ENCODE results near the gene IP6K3. TPM values are rescaled to one million over a fixed set of nuclear protein-coding genes. Genes with fewer than 3 reads are reported as not detected.

The IP6K3 gene
- total and polyA plus RNA-seq, 3 experiments from 2014 or later, result not detected

DNA sequence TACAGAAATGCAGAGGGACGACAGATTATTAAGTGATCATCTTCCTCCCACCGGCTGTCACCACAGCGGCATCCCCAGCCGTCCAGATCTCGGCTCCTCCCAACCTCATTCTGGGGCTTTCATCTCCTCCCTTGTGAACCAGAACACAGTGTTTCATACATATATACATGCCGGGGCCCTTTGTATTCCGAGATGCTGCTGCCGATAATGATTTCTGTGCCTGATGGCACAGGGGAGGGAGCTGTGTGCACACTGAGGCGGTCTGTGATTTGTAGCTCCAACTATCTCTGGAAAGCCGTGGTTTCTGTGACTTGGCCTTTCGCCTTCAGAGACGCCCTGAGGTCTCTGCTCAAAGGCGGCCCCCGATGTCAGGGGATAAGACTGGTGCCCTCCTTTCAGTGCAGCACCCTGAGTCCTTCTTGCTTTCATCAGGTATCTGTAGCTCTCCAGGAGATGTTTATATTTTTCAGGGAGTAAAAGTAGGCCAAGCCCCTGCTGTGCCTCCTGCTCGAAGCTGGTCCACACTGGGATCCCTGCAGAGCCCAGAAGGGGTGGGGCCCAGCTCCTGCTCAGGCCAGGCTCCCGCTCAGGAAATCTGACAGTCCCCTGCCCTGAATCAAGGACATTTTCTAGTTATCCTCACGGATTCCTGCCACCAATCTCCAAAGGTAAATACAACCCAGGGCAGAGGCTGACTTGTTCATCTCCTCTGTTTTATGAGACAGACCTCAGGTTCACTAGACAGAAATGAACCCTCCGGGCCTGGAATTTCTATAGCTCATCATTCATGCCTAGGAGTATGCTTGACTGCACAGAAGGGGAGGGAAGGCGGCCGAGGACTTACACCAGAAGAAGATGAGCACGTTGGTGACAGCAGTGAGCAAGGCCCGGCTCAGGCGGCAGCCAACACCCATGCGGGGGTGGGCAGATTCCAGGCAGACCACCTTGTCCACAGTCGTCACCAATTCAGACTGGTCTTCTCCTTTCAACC is 31.0 kb upstream of the IP6K3 start:
- peaks cover 9 to 95% (median 17%) of the 10 kb centered on the region in 3 donors for H3K36me3 Mint-ChIP-seq
- CTCF ChIA-PET, result interaction anchor here (0.8 to 3.7 kb wide), 3 partner anchors 8 to 249 kb away, joined by 3 to 13 read pairs (median 4); no protein-coding TSS in a partner anchor

DNA sequence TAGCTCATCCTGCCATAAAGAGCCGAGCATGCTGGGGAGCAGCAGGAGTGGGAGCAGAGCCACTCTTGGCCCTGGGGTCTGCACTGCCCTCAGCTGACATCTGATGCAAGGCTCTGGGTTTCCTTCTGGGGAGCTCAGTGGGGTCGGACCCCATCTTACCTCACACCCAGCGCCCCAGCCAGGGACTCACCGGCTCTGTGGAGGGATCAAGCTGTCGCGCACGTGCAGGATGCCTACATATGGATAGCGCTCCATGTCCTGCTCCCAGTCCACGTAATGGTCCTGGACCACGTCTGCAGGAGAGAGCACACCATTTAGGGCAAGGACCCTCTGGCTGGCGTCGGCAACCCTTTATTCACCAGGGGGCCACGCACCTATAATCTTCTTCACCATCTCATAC is 30.1 kb upstream of the IP6K3 start:
- Mint-ChIP-seq H3K27me3 (no peaks in the 10 kb centered on the region), H3K9me3 (no peaks in the 10 kb centered on the region), H3K4me3 (no peak overlapping the region), H3K36me3 (peaks cover 4 to 95% (median 13%) of the 10 kb centered on the region in 3 donors), H3K27ac (peak overlapping the region in 1 of 8 donors; percentile 79), H3K4me1 (peaks cover 11 to 17% (median 12%) of the 10 kb centered on the region in 3 donors)
- Histone ChIP-seq H3K27me3 (ENCODE audit: insufficient read depth, low read length, poor library complexity, severe bottlenecking) (no peaks in the 10 kb centered on the region), H3K4me3 (ENCODE audit: low read length) (no peak overlapping the region), H3K4me1 (ENCODE audit: insufficient read depth, low read length) (peaks cover 4% of the 10 kb centered on the region), H3K9me3 (ENCODE audit: low read length) (no peaks in the 10 kb centered on the region), H3K36me3 (ENCODE audit: insufficient read depth, low read length) (peaks cover 76% of the 10 kb centered on the region), H3K27ac (ENCODE audit: low read depth, low read length) (no peak overlapping the region)
- DNase-seq, result no peak
- CTCF ChIA-PET, result interaction anchor here (0.7 to 1.4 kb wide), 2 partner anchors 32 to 251 kb away, joined by 3 to 4 read pairs; no protein-coding TSS in a partner anchor
- POLR2A ChIA-PET, result no interaction called here

More for the DNA sequence above, 31.0 kb upstream of the IP6K3 start:
- no peaks in the 10 kb centered on the region for H3K9me3 ChIP-seq (ENCODE audit: low read length)
- H3K27ac ChIP-seq (ENCODE audit: low read depth, low read length), result no peak overlapping the region
- H3K4me3 Mint-ChIP-seq, result no peak overlapping the region
- no peaks in the 10 kb centered on the region for H3K27me3 Mint-ChIP-seq
- no peaks in the 10 kb centered on the region for H3K4me1 ChIP-seq (ENCODE audit: insufficient read depth, low read length)
- peaks cover 75% of the 10 kb centered on the region for H3K36me3 ChIP-seq (ENCODE audit: insufficient read depth, low read length)
- DNase-seq, result no peak
- peak overlapping the region in 2 of 8 donors; percentile 27 to 79 for H3K27ac Mint-ChIP-seq
- H3K27me3 ChIP-seq (ENCODE audit: insufficient read depth, low read length, poor library complexity, severe bottlenecking), result no peaks in the 10 kb centered on the region
- peaks cover 11 to 17% (median 13%) of the 10 kb centered on the region in 3 donors for H3K4me1 Mint-ChIP-seq
- no peaks in the 10 kb centered on the region for H3K9me3 Mint-ChIP-seq
- no peak overlapping the region for H3K4me3 ChIP-seq (ENCODE audit: low read length)
- POLR2A ChIA-PET, result no interaction called here

DNA sequence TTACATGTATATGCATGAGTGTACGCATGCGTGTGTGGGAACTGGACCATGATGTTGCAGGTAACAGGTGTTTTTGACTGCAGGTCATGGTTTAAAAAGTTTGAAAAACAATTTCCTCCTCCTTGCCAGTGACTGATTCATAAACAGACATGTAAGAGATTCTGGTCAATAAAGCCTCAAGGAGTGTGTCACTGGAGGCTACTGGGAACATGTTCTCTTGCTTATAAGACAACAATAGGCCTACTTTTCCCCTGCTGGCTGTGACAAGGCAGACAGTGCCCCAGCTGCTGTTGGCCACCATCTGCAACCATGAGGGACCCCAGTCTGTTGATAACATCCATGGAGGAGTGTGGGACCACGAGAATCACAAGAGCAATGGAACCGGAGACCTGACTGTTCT is 29.5 kb upstream of the IP6K3 start:
- peaks cover 75% of the 10 kb centered on the region for H3K36me3 ChIP-seq (ENCODE audit: insufficient read depth, low read length)
- ChIA-PET POLR2A (no interaction called here), CTCF (interaction anchor here (0.7 to 1.4 kb wide), 2 partner anchors 32 to 251 kb away, joined by 3 to 4 read pairs; no protein-coding TSS in a partner anchor)
- Mint-ChIP-seq H3K9me3 (no peaks in the 10 kb centered on the region), H3K4me1 (peaks cover 13 to 18% (median 17%) of the 10 kb centered on the region in 3 donors), H3K36me3 (peaks cover 4 to 90% (median 13%) of the 10 kb centered on the region in 3 donors), H3K27ac (no peak overlapping the region), H3K27me3 (no peaks in the 10 kb centered on the region), H3K4me3 (no peak overlapping the region)
- DNase-seq, result no peak
- no peak overlapping the region for H3K4me3 ChIP-seq (ENCODE audit: low read length)
- H3K27me3 ChIP-seq (ENCODE audit: insufficient read depth, low read length, poor library complexity, severe bottlenecking), result no peaks in the 10 kb centered on the region
- peaks cover 6% of the 10 kb centered on the region for H3K4me1 ChIP-seq (ENCODE audit: insufficient read depth, low read length)
- H3K9me3 ChIP-seq (ENCODE audit: low read length), result no peaks in the 10 kb centered on the region
- no peak overlapping the region for H3K27ac ChIP-seq (ENCODE audit: low read depth, low read length)

DNA sequence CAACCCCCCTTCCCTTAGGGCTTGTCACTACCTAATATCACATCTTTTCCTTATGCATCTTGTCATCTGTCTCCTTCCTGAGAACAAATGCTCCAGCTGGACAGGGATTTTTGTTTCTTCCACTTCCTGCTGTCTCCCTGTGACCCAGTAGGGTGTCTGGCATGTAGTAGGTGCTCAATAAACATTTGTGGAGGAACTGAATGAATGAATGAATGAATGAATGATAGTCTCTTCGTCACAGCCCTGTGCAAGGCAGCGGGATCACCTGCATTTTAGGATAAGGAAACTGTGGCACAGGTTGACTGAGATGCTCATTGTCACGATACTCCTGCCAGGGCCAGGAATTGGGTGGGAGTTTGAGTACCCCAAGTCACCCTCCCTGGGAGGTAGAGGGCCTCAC is 28.1 kb upstream of the IP6K3 start:
- Histone ChIP-seq H3K27me3 (ENCODE audit: insufficient read depth, low read length, poor library complexity, severe bottlenecking) (no peaks in the 10 kb centered on the region), H3K4me3 (ENCODE audit: low read length) (no peak overlapping the region), H3K36me3 (ENCODE audit: insufficient read depth, low read length) (peaks cover 61% of the 10 kb centered on the region), H3K9me3 (ENCODE audit: low read length) (no peaks in the 10 kb centered on the region), H3K4me1 (ENCODE audit: insufficient read depth, low read length) (peaks cover 6% of the 10 kb centered on the region), H3K27ac (ENCODE audit: low read depth, low read length) (no peak overlapping the region)
- ChIA-PET CTCF (interaction anchor here (1.8 kb wide), 1 partner anchor 381 kb away, joined by 5 read pairs; no protein-coding TSS in a partner anchor), POLR2A (interaction anchor here (0.7 kb wide), 1 partner anchor 125 kb away, joined by 5 read pairs; no protein-coding TSS in a partner anchor)
- H3K27me3 Mint-ChIP-seq, result no peaks in the 10 kb centered on the region
- H3K4me3 Mint-ChIP-seq, result no peak overlapping the region
- peaks cover 13 to 19% (median 16%) of the 10 kb centered on the region in 3 donors for H3K4me1 Mint-ChIP-seq
- H3K9me3 Mint-ChIP-seq, result no peaks in the 10 kb centered on the region
- H3K27ac Mint-ChIP-seq, result no peak overlapping the region
- H3K36me3 Mint-ChIP-seq, result peaks cover 4 to 77% (median 13%) of the 10 kb centered on the region in 3 donors
- no peak for DNase-seq

DNA sequence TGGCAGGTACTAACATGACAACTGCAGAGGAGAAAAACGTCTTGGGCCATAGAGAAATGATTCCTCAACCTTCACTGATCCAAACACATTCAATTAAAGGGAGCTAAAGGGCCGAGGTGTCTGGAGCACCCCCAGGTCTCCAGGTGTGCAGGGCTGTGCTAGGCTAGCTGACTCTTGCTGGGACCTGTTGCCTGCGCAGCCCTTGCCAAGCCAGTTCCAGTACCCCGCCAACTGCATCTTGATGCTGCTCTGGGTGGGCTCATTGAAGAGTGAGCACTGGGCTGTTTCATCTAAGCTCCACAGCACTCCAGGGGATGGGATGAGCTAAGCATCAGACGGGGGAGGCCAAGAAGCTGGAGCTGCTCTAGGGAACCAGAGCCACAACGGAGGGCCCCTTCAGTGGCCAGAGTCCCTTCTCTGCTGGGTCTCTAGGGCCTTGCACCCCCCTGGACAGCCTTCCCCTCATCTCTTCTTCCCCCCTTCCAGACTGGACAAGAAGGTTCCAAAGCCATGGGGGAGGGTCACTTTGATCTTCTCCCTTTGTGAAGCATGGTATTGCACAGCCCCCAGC is 26.3 kb upstream of the IP6K3 start:
- Mint-ChIP-seq H3K4me3 (no peak overlapping the region), H3K27me3 (peaks cover 4 to 6% of the 10 kb centered on the region in 2 donors), H3K36me3 (peaks cover 4 to 59% (median 6%) of the 10 kb centered on the region in 3 donors), H3K27ac (peak overlapping the region in 2 of 8 donors; percentile 57 to 58), H3K9me3 (no peaks in the 10 kb centered on the region), H3K4me1 (peaks cover 13 to 23% (median 16%) of the 10 kb centered on the region in 3 donors)
- H3K4me1 ChIP-seq (ENCODE audit: insufficient read depth, low read length), result peaks cover 6% of the 10 kb centered on the region
- CTCF ChIA-PET, result interaction anchor here (0.6 to 8.6 kb wide), 10 partner anchors 14 to 383 kb away, joined by 3 to 106 read pairs (median 4); no protein-coding TSS in a partner anchor
- no peak overlapping the region for H3K27ac ChIP-seq (ENCODE audit: low read depth, low read length)
- DNase-seq, result no peak
- no peaks in the 10 kb centered on the region for H3K27me3 ChIP-seq (ENCODE audit: insufficient read depth, low read length, poor library complexity, severe bottlenecking)
- POLR2A ChIA-PET, result no interaction called here
- no peaks in the 10 kb centered on the region for H3K9me3 ChIP-seq (ENCODE audit: low read length)
- H3K4me3 ChIP-seq (ENCODE audit: low read length), result no peak overlapping the region
- peaks cover 43% of the 10 kb centered on the region for H3K36me3 ChIP-seq (ENCODE audit: insufficient read depth, low read length)

DNA sequence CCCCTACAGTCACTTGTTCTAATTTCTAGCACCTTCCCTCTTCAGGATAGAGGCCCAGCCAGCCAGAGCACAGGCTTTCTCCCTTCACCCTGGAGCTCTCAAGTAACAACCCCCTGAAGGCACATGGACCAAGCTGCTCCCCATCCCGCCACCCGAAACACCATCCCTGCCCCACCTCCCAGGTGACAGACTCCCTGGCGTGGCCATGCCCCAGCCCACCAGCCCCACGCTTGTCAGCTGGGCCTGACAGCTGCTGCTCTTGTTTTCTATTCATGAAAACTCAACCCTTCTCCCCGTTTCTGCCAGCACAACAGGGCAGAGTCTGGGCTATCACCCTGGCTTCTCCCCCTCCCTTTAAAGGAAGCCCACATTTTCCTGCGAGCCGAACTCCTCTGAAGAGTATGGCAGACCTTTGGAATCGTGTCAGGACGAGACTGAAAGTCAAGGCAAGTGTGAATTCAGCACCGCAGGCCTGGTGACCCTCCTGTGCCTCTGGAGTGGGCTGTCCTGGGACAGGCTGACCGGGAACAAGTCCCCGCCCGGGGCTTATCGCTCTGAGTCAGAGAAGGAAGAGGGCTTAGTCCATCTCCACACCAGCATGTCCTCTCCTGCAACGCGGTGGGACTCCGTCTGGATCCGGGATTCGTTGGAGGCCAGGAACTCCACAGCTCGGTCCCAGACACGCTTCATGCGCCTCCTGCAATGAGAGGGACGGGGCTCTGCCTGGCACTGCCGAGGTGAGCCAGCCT is 25.6 kb upstream of the IP6K3 start:
- H3K9me3 Mint-ChIP-seq, result no peaks in the 10 kb centered on the region
- H3K36me3 Mint-ChIP-seq, result peaks cover 2 to 51% (median 4%) of the 10 kb centered on the region in 3 donors
- CTCF ChIA-PET, result interaction anchor here (0.6 to 8.6 kb wide), 24 partner anchors 8 to 383 kb away, joined by 3 to 106 read pairs (median 5); partner anchors contain the start of genes GRM4, LEMD2 and UQCC2
- H3K27me3 ChIP-seq (ENCODE audit: insufficient read depth, low read length, poor library complexity, severe bottlenecking), result no peaks in the 10 kb centered on the region
- no peak for DNase-seq
- H3K4me1 ChIP-seq (ENCODE audit: insufficient read depth, low read length), result peaks cover 6% of the 10 kb centered on the region
- POLR2A ChIA-PET, result interaction anchor here (1.1 kb wide), 1 partner anchor 16 kb away, joined by 4 read pairs; the partner anchor contains the start of gene LEMD2
- no peaks in the 10 kb centered on the region for H3K9me3 ChIP-seq (ENCODE audit: low read length)
- peaks cover 13 to 23% (median 16%) of the 10 kb centered on the region in 3 donors for H3K4me1 Mint-ChIP-seq
- no peak overlapping the region for H3K4me3 ChIP-seq (ENCODE audit: low read length)
- peaks cover 35% of the 10 kb centered on the region for H3K36me3 ChIP-seq (ENCODE audit: insufficient read depth, low read length)
- no peak overlapping the region for H3K27ac ChIP-seq (ENCODE audit: low read depth, low read length)
- peak overlapping the region in 2 of 7 donors; percentile 15 to 44 for H3K4me3 Mint-ChIP-seq
- H3K27ac Mint-ChIP-seq, result peak overlapping the region in 2 of 8 donors; percentile 57 to 66
- H3K27me3 Mint-ChIP-seq, result peaks cover 4 to 9% of the 10 kb centered on the region in 2 donors
